GM12891 (cell line): Measurements from ENCODE around the gene SNX24.

Source experiments
- PAX5 ChIP-seq: IDR thresholded peaks from 2 replicates; pipeline ENCODE4 v1.6.1; 2011; ENCODE audit warnings: low read length, moderate library complexity, mild to moderate bottlenecking; ENCODE audit not compliant: insufficient read depth, severe bottlenecking
- POLR2A ChIP-seq: IDR thresholded peaks from 2 replicates; pipeline ENCODE4 v1.6.1; 2011; ENCODE audit warnings: low read depth, low read length, control low read depth
- POLR2AphosphoS5 ChIP-seq: IDR thresholded peaks from 2 replicates; pipeline ENCODE4 v1.6.1; 2011; ENCODE audit warnings: low read depth, low read length, control low read depth
- POU2F2 ChIP-seq: IDR thresholded peaks from 2 replicates; pipeline ENCODE4 v1.6.1; 2011; ENCODE audit warnings: low read depth, mild to moderate bottlenecking, control low read depth, low read length, moderate library complexity
- SPI1 ChIP-seq: IDR thresholded peaks from 2 replicates; pipeline ENCODE4 v1.6.1; 2011; ENCODE audit warnings: low read depth, low read length, control low read depth
- TAF1 ChIP-seq: IDR thresholded peaks from 2 replicates; pipeline ENCODE4 v1.6.1; 2011; ENCODE audit warnings: low read depth, low read length, control low read depth

DNA sequence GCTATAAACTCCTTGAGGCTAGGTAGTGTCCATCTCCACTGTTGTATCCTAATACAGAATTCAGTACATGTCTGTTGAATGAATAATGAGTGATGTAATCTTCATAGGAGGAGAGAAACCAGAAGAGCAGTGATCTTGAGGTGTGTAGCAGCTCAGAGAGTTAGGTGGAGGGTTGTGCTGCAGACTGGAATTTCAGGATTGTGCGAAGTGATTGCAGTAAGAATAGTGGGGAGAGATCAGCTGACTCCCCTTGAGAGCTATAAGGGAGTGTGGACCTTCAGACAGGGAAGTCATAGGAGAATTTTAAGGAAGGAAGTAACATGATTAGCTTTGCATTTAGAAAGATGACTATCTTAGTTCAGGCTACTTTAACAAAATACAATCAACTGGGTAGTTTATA lies 4.4 kb downstream of the SNX24 start:
- TF ChIP-seq POLR2A (no peak), POLR2AphosphoS5 (no peak), SPI1 (no peak), TAF1 (no peak), PAX5 (no peak), POU2F2 (no peak)
